ENCODE measurements around the gene IL36RN. TPM values are rescaled to one million over a fixed set of nuclear protein-coding genes. Genes with fewer than 3 reads are reported as not detected.

The IL36RN gene
- total and polyA plus RNA-seq, 9 donors = not detected

- H3K27ac ChIP-seq = no peak overlapping the region
- H3K4me3 ChIP-seq = no peak overlapping the region
- intact Hi-C loops (cut with DNase I) = no loop called here
- no peak for TF ChIP-seq POLR2A (IDR thresholded peaks at IDR 0.05)
- TF ChIP-seq, protein P1, sequence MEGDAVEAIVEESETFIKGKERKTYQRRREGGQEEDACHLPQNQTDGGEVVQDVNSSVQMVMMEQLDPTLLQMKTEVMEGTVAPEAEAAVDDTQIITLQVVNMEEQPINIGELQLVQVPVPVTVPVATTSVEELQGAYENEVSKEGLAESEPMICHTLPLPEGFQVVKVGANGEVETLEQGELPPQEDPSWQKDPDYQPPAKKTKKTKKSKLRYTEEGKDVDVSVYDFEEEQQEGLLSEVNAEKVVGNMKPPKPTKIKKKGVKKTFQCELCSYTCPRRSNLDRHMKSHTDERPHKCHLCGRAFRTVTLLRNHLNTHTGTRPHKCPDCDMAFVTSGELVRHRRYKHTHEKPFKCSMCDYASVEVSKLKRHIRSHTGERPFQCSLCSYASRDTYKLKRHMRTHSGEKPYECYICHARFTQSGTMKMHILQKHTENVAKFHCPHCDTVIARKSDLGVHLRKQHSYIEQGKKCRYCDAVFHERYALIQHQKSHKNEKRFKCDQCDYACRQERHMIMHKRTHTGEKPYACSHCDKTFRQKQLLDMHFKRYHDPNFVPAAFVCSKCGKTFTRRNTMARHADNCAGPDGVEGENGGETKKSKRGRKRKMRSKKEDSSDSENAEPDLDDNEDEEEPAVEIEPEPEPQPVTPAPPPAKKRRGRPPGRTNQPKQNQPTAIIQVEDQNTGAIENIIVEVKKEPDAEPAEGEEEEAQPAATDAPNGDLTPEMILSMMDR (IDR thresholded peaks at IDR 0.05) = no peak
- TF ChIP-seq EP300 (IDR thresholded peaks at IDR 0.05) = no peak
- no peaks in the 10 kb centered on the region for H3K27me3 ChIP-seq
- H3K9me3 ChIP-seq = no peaks in the 10 kb centered on the region
- no peaks in the 10 kb centered on the region for H3K4me1 ChIP-seq (ENCODE audit: insufficient read depth)
- H3K36me3 ChIP-seq = no peaks in the 10 kb centered on the region
- WGBS, 3 donors = 27 to 45% (median 29%) methylated on average over 5 of the region's 5 CpGs
- no peak for DNase-seq
Observed at GRCh38 chr2:113068706-113069485, 9.9 kb downstream of the IL36RN start.

DNA sequence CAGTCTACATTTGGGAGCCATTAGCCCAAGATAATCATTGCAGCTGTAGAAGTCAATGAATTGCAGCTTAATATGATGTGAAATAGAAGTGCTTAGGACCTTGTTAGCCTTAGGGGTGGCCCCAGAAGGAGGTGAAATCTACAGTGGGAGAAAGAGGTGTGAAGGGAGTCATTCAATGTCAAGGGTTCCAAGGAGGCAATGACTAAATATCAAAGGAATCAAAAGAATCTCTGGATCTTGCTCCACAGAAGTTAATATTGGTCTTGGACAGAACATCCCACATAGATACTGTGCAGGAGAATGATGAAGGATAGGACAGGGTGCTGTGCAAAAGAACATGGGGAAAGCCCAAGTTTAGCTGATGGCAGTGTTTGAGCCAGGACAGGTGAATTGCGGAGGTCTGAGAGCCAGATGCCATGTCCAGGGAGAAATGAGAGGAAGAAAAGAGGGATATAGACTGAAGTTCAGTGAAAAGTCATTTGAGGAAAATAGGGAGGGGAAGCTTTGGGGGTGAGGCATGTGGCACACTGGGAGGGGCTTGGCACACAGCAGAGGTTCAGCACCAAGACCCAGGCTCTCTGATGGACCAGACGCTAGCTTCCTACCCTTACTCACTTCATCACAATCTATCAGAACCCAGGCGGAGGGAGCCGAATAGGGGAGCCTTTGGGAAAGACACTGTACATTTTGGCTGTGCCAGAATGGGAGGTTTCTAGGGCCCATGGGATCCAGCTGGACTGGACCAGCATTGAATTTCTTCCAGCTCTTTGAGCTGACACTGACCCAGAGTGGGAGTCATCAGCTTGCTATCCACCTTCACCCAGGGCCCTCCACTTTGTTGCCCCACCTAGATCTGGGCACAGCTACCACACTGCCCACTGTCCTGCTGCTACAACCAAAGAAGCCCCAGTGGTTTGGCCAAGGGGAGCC lies 10.9 kb downstream of the IL36RN start:
- Histone ChIP-seq H3K4me3 (no peak overlapping the region), H3K4me1 (ENCODE audit: insufficient read depth) (no peaks in the 10 kb centered on the region), H3K27ac (no peak overlapping the region), H3K9me3 (no peaks in the 10 kb centered on the region), H3K27me3 (no peaks in the 10 kb centered on the region), H3K36me3 (no peaks in the 10 kb centered on the region)
- TF ChIP-seq EP300 (IDR thresholded peaks at IDR 0.05) (no peak), POLR2A (IDR thresholded peaks at IDR 0.05) (no peak)
- TF ChIP-seq, protein P1 (IDR thresholded peaks at IDR 0.05) = no peak
- WGBS, 3 donors = 81 to 85% (median 83%) methylated on average over 4 of the region's 4 CpGs
- DNase-seq = no peak
- intact Hi-C loops (cut with DNase I) = no loop called here

DNA sequence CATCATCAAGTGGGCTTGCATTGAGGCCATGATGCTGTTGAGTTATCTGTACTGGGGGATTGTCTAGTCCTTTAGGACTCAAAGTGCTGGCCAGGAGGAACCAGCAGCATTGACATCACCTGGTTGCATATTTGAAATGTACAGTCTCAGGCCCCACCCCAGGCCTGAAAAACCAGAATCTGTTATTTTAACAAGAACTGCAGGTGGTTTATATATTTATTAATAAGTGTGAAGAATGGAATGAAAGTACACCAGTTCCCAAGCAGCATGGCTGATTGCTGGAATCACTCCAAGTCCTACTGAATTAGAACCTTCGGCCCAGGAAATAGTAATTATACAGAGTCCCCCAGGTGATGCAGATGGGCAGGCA lies 11.6 kb downstream of the IL36RN start:
- no peaks in the 10 kb centered on the region for H3K36me3 ChIP-seq
- H3K27me3 ChIP-seq = no peaks in the 10 kb centered on the region
- H3K9me3 ChIP-seq = no peaks in the 10 kb centered on the region
- no peak for TF ChIP-seq EP300 (IDR thresholded peaks at IDR 0.05)
- TF ChIP-seq, protein P1 (IDR thresholded peaks at IDR 0.05) = no peak
- no peak for TF ChIP-seq POLR2A (IDR thresholded peaks at IDR 0.05)
- H3K27ac ChIP-seq = no peak overlapping the region
- H3K4me3 ChIP-seq = no peak overlapping the region
- no peaks in the 10 kb centered on the region for H3K4me1 ChIP-seq (ENCODE audit: insufficient read depth)
- intact Hi-C loops (cut with DNase I) = no loop called here
- DNase-seq = no peak
- 72 to 83% (median 73%) methylated on average over 1 of the region's 1 CpG for WGBS, 3 donors

DNA sequence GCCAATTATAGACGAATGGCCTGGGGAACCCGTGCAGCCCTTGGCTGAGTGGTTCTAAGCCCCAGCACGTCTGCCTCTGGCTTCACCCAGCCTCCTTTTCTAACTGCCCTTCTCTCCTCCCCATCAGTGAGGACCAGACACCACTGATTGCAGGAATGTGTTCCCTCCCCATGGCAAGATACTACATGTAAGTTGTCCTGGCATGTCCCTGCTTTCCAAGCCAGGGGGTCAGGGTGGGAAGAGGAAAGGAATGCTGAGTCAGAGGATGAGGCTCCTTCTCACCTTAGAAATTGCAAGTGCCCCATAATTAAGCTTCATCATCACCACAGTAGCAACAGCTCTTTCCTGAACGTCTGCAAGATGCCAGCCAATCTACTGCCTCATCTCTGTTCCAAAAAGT lies 13.6 kb downstream of the IL36RN start:
- TF ChIP-seq, protein P1 (IDR thresholded peaks at IDR 0.05) = no peak
- TF ChIP-seq EP300 (IDR thresholded peaks at IDR 0.05) (no peak), POLR2A (IDR thresholded peaks at IDR 0.05) (no peak)
- Histone ChIP-seq H3K27ac (no peak overlapping the region), H3K4me3 (no peak overlapping the region), H3K27me3 (no peaks in the 10 kb centered on the region), H3K4me1 (ENCODE audit: insufficient read depth) (no peaks in the 10 kb centered on the region), H3K36me3 (no peaks in the 10 kb centered on the region), H3K9me3 (no peaks in the 10 kb centered on the region)
- DNase-seq = no peak
- 44 to 45% (median 44%) methylated on average over 4 of the region's 4 CpGs for WGBS, 3 donors
- intact Hi-C loops (cut with DNase I) = no loop called here

Measured in ovary (tissue), 9 donors.